B cell (primary cell): Measurements from ENCODE around the gene TBC1D1. TPM values are rescaled to one million over a fixed set of nuclear protein-coding genes. Genes with fewer than 3 reads are reported as not detected.

Source experiments
- ATAC-seq: fragments of 200-7000 bp; cut with Tn5 transposase; one replicate; pipeline ENCODE4 v1.10.0; 2021; ENCODE audit warnings: low read depth, mild to moderate bottlenecking, moderate number of reproducible peaks, moderate library complexity
- CTCF ChIA-PET: fragments of 350-600 bp; sonication (Branson Sonifier 250); formaldehyde crosslinking; loops from one replicate; lab custom pipeline; 2021; ENCODE audit warnings: antibody characterized with exemption, inconsistent platforms; lab: Charles Lee
- POLR2A ChIA-PET: fragments of 350-600 bp; sonication (Branson Sonifier 250); formaldehyde crosslinking; loops from one replicate; lab custom pipeline; 2021; ENCODE audit warnings: antibody characterized with exemption; lab: Charles Lee
- DNase-seq: peaks from one replicate; pipeline ENCODE4 v3.0.0; 2013
- H2AFZ ChIP-seq: 2 replicates; pipeline ENCODE4 v1.6.1; 2012; ENCODE audit warnings: mild to moderate bottlenecking, low read depth, low read length; ENCODE audit not compliant: insufficient read depth, poor library complexity, severe bottlenecking
- H3K27ac ChIP-seq, 2 donors: 1 replicate in 1 of 2; 2 replicates in 1 of 2; pipeline ENCODE4 v1.5.1; 2012 to 2013; ENCODE audit warnings: low read length in 2 of 2, mild to moderate bottlenecking in 2 of 2, moderate library complexity in 1 of 2
- H3K27me3 ChIP-seq, 4 experiments: fragments of 200-600 bp in 1 of 4; sonication (generic) in 1 of 4; replicated peaks in 1 of 4; 1 replicate in 2 of 4; 2 replicates in 2 of 4; pipeline versions ENCODE4 v1.6.1 to v1.7.0; 2013 to 2016; ENCODE audit warnings: low read length in 3 of 4, mild to moderate bottlenecking in 2 of 4, mixed read lengths in 1 of 4, moderate library complexity in 1 of 4; ENCODE audit not compliant: insufficient read depth in 4 of 4, control insufficient read depth in 3 of 4; ENCODE audit errors: control extremely low read depth in 1 of 4
- H3K36me3 ChIP-seq, 2 experiments: replicated peaks in 1 of 2; 1 replicate in 1 of 2; 2 replicates in 1 of 2; pipeline versions ENCODE4 v1.6.1 to v1.7.1; 2013; ENCODE audit warnings: low read length in 1 of 2; ENCODE audit not compliant: insufficient read depth in 2 of 2, control insufficient read depth in 1 of 2; ENCODE audit errors: control extremely low read depth in 1 of 2, extremely low read depth in 1 of 2
- H3K4me1 ChIP-seq, 2 donors: fragments of 200-600 bp in 1 of 2; sonication (generic) in 1 of 2; 1 replicate in 1 of 2; 2 replicates in 1 of 2; pipeline versions ENCODE4 v1.5.1 to v1.6.1; 2013 to 2017; ENCODE audit warnings: low read length in 2 of 2; ENCODE audit not compliant: control insufficient read depth in 2 of 2, insufficient read depth in 2 of 2
- H3K4me2 ChIP-seq: replicated peaks from 2 replicates; pipeline ENCODE3; 2012; ENCODE audit warnings: mild to moderate bottlenecking, low read depth, low read length; ENCODE audit not compliant: poor library complexity, severe bottlenecking
- H3K4me3 ChIP-seq, 5 experiments: fragments of 200-600 bp in 1 of 5; sonication (generic) in 1 of 5; 1 replicate in 3 of 5; 2 replicates in 2 of 5; pipeline versions ENCODE4 v1.5.1 to v1.7.0; 2011 to 2016; ENCODE audit warnings: low read length in 4 of 5, mild to moderate bottlenecking in 4 of 5, low read depth in 2 of 5, control low read depth in 1 of 5, moderate library complexity in 1 of 5; ENCODE audit not compliant: insufficient read depth in 1 of 5; ENCODE audit errors: control extremely low read depth in 1 of 5, extremely low read depth in 1 of 5
- H3K79me2 ChIP-seq: fragments of 200-600 bp; sonication (generic); one replicate; pipeline ENCODE4 v1.6.0; 2016; ENCODE audit warnings: low read length; ENCODE audit not compliant: control insufficient read depth, insufficient read depth
- H3K9ac ChIP-seq: fragments of 200-600 bp; sonication (generic); 2 replicates; pipeline ENCODE4 v1.6.1; 2017; ENCODE audit warnings: mild to moderate bottlenecking, low read length, moderate library complexity
- H3K9me3 ChIP-seq, 3 donors: one replicate each; pipeline versions ENCODE4 v1.6.1 to v1.7.1; 2013; ENCODE audit warnings: low read length in 2 of 3; ENCODE audit not compliant: control insufficient read depth in 2 of 3, insufficient read depth in 1 of 3; ENCODE audit errors: control extremely low read depth in 1 of 3
- H4K20me1 ChIP-seq: 2 replicates; pipeline ENCODE4 v1.6.0; 2012; ENCODE audit warnings: mild to moderate bottlenecking, low read length; ENCODE audit not compliant: insufficient read depth, control insufficient read depth, poor library complexity, severe bottlenecking
- H3K27ac Mint-ChIP-seq: one replicate; pipeline ENCODE4 v1.8.0; 2021; ENCODE audit warnings: mixed read lengths
- H3K27me3 Mint-ChIP-seq: one replicate; pipeline ENCODE4 v1.8.0; 2021; ENCODE audit warnings: mixed read lengths
- H3K4me1 Mint-ChIP-seq: one replicate; pipeline ENCODE4 v1.8.0; 2021; ENCODE audit warnings: mixed read lengths
- H3K4me3 Mint-ChIP-seq: one replicate; pipeline ENCODE4 v1.8.0; 2021; ENCODE audit warnings: mixed read lengths
- H3K9me3 Mint-ChIP-seq: one replicate; pipeline ENCODE4 v1.8.0; 2022; ENCODE audit warnings: mixed read lengths; ENCODE audit not compliant: insufficient read depth
- CTCF ChIP-seq: fragments of 200-600 bp; IDR thresholded peaks from one replicate; pipeline ENCODE4 v1.8.0; 2022; ENCODE audit warnings: antibody characterized with exemption, mild to moderate bottlenecking
- EZH2 ChIP-seq: IDR thresholded peaks from 2 replicates; pipeline ENCODE4 v1.6.1; 2012; ENCODE audit warnings: borderline replicate concordance, low read depth, mild to moderate bottlenecking, moderate library complexity, low read length; ENCODE audit not compliant: insufficient read depth, poor library complexity, severe bottlenecking
- WGBS: methylation state at CpG from one replicate; pipeline ENCODE4 v1.1.5; 2013; ENCODE audit warnings: missing lambda C conversion rate; ENCODE audit not compliant: insufficient coverage; 5-methylcytosine and 5-hydroxymethylcytosine counted together
- intact Hi-C: fragments of 100-400 bp; cut with micrococcal nuclease; formaldehyde crosslinking; loops from one replicate; pipeline ENCODE4 v1.10.0; 2022
- polyA plus RNA-seq: library from polyadenylated mRNA; depleted of rRNA; stranded (reverse); fragments of >200 nt; gene quantifications from 2 replicates; pipeline ENCODE4 v1.2.3, GENCODE V29; 2012
- total RNA-seq, 2 donors: library from RNA; stranded (reverse); fragments of 120-200 nt in 1 of 2; gene quantifications; 1 replicate in 1 of 2; 2 replicates in 1 of 2; pipeline versions ENCODE4 v1.2.3 to v1.2.4, GENCODE V29; 2013 to 2022

The TBC1D1 gene
- total and polyA plus RNA-seq, 2 donors (not counting 1 experiment from before 2014, with no cell fraction given) = 88.2 to 98.7 TPM

GRCh38 chr4:38100474-38101255, 209.8 kb downstream of the TBC1D1 start:
- no peaks in the 10 kb centered on the region for H4K20me1 ChIP-seq
- H3K4me3 ChIP-seq = no peak overlapping the region
- Mint-ChIP-seq H3K27ac (no peak overlapping the region), H3K27me3 (no peaks in the 10 kb centered on the region), H3K9me3 (no peaks in the 10 kb centered on the region), H3K4me1 (no peaks in the 10 kb centered on the region), H3K4me3 (no peak overlapping the region)
- no peaks in the 10 kb centered on the region for H3K79me2 ChIP-seq
- no peak overlapping the region for H3K27ac ChIP-seq
- H3K36me3 ChIP-seq = peaks cover 4 to 73% of the 10 kb centered on the region in 2 experiments
- no peak for ATAC-seq
- no peak for TF ChIP-seq EZH2
- TF ChIP-seq CTCF = no peak
- no peak overlapping the region for H3K4me2 ChIP-seq
- POLR2A ChIA-PET = no interaction called here
- WGBS = 97% methylated on average over 4 of the region's 5 CpGs
- no peaks in the 10 kb centered on the region for H3K9me3 ChIP-seq
- CTCF ChIA-PET = interaction anchor here (0.9 kb wide), 1 partner anchor 297 kb away, joined by 3 read pairs; no protein-coding TSS in a partner anchor
- no peak overlapping the region for H3K9ac ChIP-seq
- H3K27me3 ChIP-seq = no peaks in the 10 kb centered on the region
- intact Hi-C loops = no loop called here
- no peak overlapping the region for H2AFZ ChIP-seq
- no peaks in the 10 kb centered on the region for H3K4me1 ChIP-seq
- DNase-seq = no peak

GRCh38 chr4:38101563-38101962, 210.7 kb downstream of the TBC1D1 start:
- no peak overlapping the region for H3K4me2 ChIP-seq
- ATAC-seq (no peak), DNase-seq (no peak)
- POLR2A ChIA-PET = no interaction called here
- TF ChIP-seq CTCF (no peak), EZH2 (no peak)
- no peaks in the 10 kb centered on the region for H3K4me1 ChIP-seq
- H3K36me3 ChIP-seq = peaks cover 4 to 74% of the 10 kb centered on the region in 2 experiments
- no peaks in the 10 kb centered on the region for H3K9me3 Mint-ChIP-seq
- H3K27me3 ChIP-seq = no peaks in the 10 kb centered on the region
- no peaks in the 10 kb centered on the region for H3K4me1 Mint-ChIP-seq
- no peak overlapping the region for H3K27ac Mint-ChIP-seq
- no peak overlapping the region for H3K4me3 Mint-ChIP-seq
- no peak overlapping the region for H2AFZ ChIP-seq
- CTCF ChIA-PET = interaction anchor here (0.9 kb wide), 1 partner anchor 298 kb away, joined by 3 read pairs; no protein-coding TSS in a partner anchor
- no peaks in the 10 kb centered on the region for H3K27me3 Mint-ChIP-seq
- no peak overlapping the region for H3K4me3 ChIP-seq
- H3K9me3 ChIP-seq = no peaks in the 10 kb centered on the region
- 98% methylated on average over 3 of the region's 4 CpGs for WGBS
- H3K9ac ChIP-seq = no peak overlapping the region
- H4K20me1 ChIP-seq = no peaks in the 10 kb centered on the region
- no peak overlapping the region for H3K27ac ChIP-seq
- intact Hi-C loops = no loop called here
- H3K79me2 ChIP-seq = no peaks in the 10 kb centered on the region
